SU-DHL-6 (cell line): ENCODE data around the gene C2orf49.

Experiments used
- H2AFZ ChIP-seq: fragments of 200-600 bp; sonication (generic); 2 replicates; pipeline ENCODE4 v1.6.1; 2014; ENCODE audit warnings: low read depth, mild to moderate bottlenecking, moderate library complexity, mixed read lengths, antibody characterized with exemption, low read length; ENCODE audit not compliant: severe bottlenecking
- H3F3A ChIP-seq: fragments of 200-600 bp; shearing (Covaris generic); 2 replicates; pipeline ENCODE4 v1.6.0; 2016; ENCODE audit warnings: antibody characterized with exemption, mild to moderate bottlenecking; ENCODE audit not compliant: insufficient read depth
- H3K27ac ChIP-seq: fragments of 200-600 bp; sonication (generic); 2 replicates; pipeline ENCODE4 v1.5.1; 2016; ENCODE audit warnings: low read depth, mild to moderate bottlenecking, low read length, moderate library complexity, mixed read lengths
- H3K27me3 ChIP-seq: fragments of 200-600 bp; sonication (generic), shearing (Covaris generic); 2 replicates; pipeline ENCODE4 v1.6.0; 2014; ENCODE audit warnings: mild to moderate bottlenecking, low read length
- H3K36me3 ChIP-seq: fragments of 200-600 bp; sonication (generic); 2 replicates; pipeline ENCODE4 v1.6.1; 2014; ENCODE audit warnings: mild to moderate bottlenecking, low read length, mixed read lengths
- H3K4me2 ChIP-seq: fragments of 300-600, 200-600 bp; shearing (Covaris generic), sonication (generic); 2 replicates; pipeline ENCODE4 v1.6.0; 2014; ENCODE audit warnings: low read length, low read depth, mild to moderate bottlenecking; ENCODE audit not compliant: poor library complexity, severe bottlenecking
- H3K4me3 ChIP-seq: fragments of 200-600 bp; sonication (generic); 2 replicates; pipeline ENCODE4 v1.5.1; 2014; ENCODE audit warnings: antibody characterized with exemption, low read length, mild to moderate bottlenecking, mixed read lengths; ENCODE audit not compliant: insufficient read depth, poor library complexity, severe bottlenecking
- H3K79me2 ChIP-seq: fragments of 200-600 bp; sonication (generic); 2 replicates; pipeline ENCODE4 v1.6.1; 2014; ENCODE audit warnings: mild to moderate bottlenecking, low read length, moderate library complexity; ENCODE audit not compliant: insufficient read depth
- H3K9ac ChIP-seq: fragments of 200-600 bp; sonication (generic); 2 replicates; pipeline ENCODE4 v1.7.0; 2014; ENCODE audit warnings: mild to moderate bottlenecking, low read length
- H3K9me2 ChIP-seq: fragments of 200-600 bp; sonication (generic); replicated peaks from 2 replicates; pipeline ENCODE4 v1.6.1; 2014; ENCODE audit warnings: low read length; ENCODE audit not compliant: insufficient read depth
- H3K9me3 ChIP-seq: fragments of 200-600 bp; sonication (generic); 2 replicates; pipeline ENCODE4 v1.6.1; 2014; ENCODE audit warnings: low read length, mixed read lengths; ENCODE audit not compliant: insufficient read depth
- H4K20me1 ChIP-seq: fragments of 200-600 bp; sonication (generic); 2 replicates; pipeline ENCODE4 v1.6.1; 2014; ENCODE audit warnings: low read depth, mild to moderate bottlenecking, antibody characterized with exemption, low read length, moderate library complexity, mixed read lengths
- EZH2phosphoT487 ChIP-seq: fragments of 200-600 bp; sonication (generic), shearing (Covaris generic); conservative IDR thresholded peaks from 2 replicates; pipeline ENCODE4 v1.6.1; 2018; ENCODE audit warnings: mild to moderate bottlenecking, antibody characterized with exemption, low read length, moderate library complexity, mixed read lengths
- TF ChIP-seq, protein P1 (sequence below): fragments of 200-600 bp; sonication (generic); IDR thresholded peaks from one replicate; pipeline ENCODE4 v1.5.1; 2017; ENCODE audit warnings: antibody characterized with exemption, mild to moderate bottlenecking, low read length, moderate library complexity; ENCODE audit not compliant: insufficient read depth, poor library complexity, severe bottlenecking

C2orf49 gene

DNA sequence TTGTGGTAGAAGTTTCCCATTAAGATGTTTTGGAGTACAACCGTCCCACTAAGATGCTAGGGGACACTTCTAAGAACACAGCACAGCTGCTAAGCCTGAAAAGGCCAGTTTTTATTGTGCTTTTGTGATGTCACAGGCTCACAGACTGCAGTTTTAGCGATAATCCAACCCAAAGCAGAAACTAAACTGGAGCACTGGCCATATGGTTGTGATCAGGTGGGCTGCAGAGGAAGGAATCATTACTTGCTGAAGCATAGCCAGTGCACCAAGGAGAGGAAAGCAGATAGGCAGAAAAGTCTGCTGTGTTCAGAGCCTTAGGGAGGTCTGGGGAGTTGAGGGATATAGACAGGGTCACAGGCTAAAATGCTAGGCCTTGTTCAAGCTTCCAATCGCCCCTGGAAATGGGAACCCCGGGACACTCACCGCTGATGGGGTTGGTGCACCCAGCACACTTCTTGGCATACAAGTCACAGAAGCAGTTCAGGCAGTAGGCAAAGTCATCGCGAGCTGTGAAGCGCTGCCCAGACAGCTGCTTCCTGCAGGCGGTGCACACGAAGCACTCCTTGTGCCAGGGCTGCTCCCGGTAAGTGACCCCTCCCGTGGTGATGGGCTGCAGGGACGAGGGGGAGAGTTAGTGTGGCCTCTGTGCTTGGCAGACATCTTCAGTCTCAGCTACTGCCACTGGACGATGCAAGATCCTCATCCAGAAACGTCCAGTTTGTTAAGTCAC lies 25.7 kb downstream of the C2orf49 start:
- Histone ChIP-seq H3K36me3 (no peaks in the 10 kb centered on the region), H3K4me3 (no peak overlapping the region), H2AFZ (no peak overlapping the region), H3K9ac (no peak overlapping the region), H3K79me2 (no peaks in the 10 kb centered on the region), H3K9me3 (no peaks in the 10 kb centered on the region), H3K27me3 (no peaks in the 10 kb centered on the region), H4K20me1 (no peaks in the 10 kb centered on the region), H3K4me2 (no peak overlapping the region), H3K9me2 (no peaks in the 10 kb centered on the region), H3K27ac (no peak overlapping the region), H3F3A (no peaks in the 10 kb centered on the region)
- TF ChIP-seq EZH2phosphoT487 = no peak
- TF ChIP-seq, protein P1, sequence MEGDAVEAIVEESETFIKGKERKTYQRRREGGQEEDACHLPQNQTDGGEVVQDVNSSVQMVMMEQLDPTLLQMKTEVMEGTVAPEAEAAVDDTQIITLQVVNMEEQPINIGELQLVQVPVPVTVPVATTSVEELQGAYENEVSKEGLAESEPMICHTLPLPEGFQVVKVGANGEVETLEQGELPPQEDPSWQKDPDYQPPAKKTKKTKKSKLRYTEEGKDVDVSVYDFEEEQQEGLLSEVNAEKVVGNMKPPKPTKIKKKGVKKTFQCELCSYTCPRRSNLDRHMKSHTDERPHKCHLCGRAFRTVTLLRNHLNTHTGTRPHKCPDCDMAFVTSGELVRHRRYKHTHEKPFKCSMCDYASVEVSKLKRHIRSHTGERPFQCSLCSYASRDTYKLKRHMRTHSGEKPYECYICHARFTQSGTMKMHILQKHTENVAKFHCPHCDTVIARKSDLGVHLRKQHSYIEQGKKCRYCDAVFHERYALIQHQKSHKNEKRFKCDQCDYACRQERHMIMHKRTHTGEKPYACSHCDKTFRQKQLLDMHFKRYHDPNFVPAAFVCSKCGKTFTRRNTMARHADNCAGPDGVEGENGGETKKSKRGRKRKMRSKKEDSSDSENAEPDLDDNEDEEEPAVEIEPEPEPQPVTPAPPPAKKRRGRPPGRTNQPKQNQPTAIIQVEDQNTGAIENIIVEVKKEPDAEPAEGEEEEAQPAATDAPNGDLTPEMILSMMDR = no peak

DNA sequence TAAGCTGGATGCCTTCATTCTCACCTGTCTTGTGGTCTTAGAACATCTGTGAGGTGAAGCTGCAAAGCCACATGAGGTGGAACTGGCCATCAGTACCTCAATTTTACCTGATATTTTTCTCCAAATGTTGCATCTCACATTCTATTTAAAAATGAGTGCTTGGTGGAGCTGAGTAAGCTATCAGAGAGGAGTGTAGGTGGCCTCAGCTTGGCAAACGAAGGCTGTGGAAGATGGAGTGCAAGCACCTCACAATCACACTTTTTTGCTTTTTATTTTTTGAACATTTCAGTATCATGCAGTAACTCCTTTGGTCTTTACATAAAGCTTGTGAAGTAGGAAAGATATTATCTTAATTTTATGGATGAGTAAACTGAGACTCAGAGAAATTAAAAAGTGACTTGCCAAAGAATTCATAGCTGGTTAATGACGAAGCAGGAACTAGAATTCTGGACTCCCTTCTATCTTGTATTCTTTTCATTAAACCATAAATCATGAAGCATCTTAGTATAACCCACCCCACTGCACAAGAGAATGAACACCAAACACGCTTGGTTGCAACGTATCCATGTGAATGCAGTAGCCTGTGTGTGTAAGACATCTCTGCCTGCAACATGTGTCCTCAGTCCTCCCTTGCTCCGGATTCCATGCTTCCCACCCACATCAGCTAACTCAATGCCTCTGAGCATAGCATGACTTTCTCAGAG lies 27.2 kb downstream of the C2orf49 start:
- Histone ChIP-seq H3K4me2 (no peak overlapping the region), H3K9ac (no peak overlapping the region), H3K9me2 (no peaks in the 10 kb centered on the region), H3K9me3 (no peaks in the 10 kb centered on the region), H3K27me3 (no peaks in the 10 kb centered on the region), H3K4me3 (no peak overlapping the region), H3K36me3 (no peaks in the 10 kb centered on the region), H2AFZ (no peak overlapping the region), H4K20me1 (no peaks in the 10 kb centered on the region), H3F3A (no peaks in the 10 kb centered on the region), H3K27ac (no peak overlapping the region), H3K79me2 (no peaks in the 10 kb centered on the region)
- TF ChIP-seq EZH2phosphoT487 = no peak
- TF ChIP-seq, protein P1 = no peak

DNA sequence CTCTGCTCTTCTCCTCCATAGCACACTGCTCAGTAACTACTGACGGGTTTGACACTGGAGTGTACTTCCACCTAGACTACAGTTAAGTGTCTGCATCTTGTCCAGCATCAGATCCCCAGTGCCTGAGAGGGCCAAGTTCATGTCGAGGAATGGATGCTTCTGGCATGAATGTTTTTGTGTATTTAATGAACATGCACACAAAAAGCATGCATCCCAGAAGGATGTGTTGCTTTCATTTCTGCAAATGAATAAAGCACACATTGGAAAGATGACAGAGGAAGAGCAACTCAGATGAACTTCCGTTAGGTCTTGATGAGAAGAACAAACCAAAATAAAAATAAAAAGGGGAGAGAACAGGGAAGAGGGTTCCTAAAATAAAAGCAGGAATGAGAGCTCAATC lies 27.9 kb downstream of the C2orf49 start:
- TF ChIP-seq EZH2phosphoT487 = no peak
- TF ChIP-seq, protein P1 = no peak
- Histone ChIP-seq H2AFZ (no peak overlapping the region), H3K9me2 (no peaks in the 10 kb centered on the region), H3K79me2 (no peaks in the 10 kb centered on the region), H3K9ac (no peak overlapping the region), H3K36me3 (no peaks in the 10 kb centered on the region), H3K27me3 (no peaks in the 10 kb centered on the region), H3K4me2 (no peak overlapping the region), H3F3A (no peaks in the 10 kb centered on the region), H3K9me3 (no peaks in the 10 kb centered on the region), H3K27ac (no peak overlapping the region), H4K20me1 (no peaks in the 10 kb centered on the region), H3K4me3 (no peak overlapping the region)
